ENCODE data around the gene TRAPPC12. TPM values are rescaled to one million over a fixed set of nuclear protein-coding genes. Genes with fewer than 3 reads are reported as not detected.

TRAPPC12 gene
- total and polyA plus RNA-seq, 8 donors, result 83.0 to 119 (median 100.0) TPM

GRCh38 chr2:3409627-3410170 lies 30.2 kb downstream of the TRAPPC12 start:
- no peak overlapping the region for H3K4me3 ChIP-seq
- no peak overlapping the region for H3K27ac ChIP-seq
- TF ChIP-seq, protein P1, sequence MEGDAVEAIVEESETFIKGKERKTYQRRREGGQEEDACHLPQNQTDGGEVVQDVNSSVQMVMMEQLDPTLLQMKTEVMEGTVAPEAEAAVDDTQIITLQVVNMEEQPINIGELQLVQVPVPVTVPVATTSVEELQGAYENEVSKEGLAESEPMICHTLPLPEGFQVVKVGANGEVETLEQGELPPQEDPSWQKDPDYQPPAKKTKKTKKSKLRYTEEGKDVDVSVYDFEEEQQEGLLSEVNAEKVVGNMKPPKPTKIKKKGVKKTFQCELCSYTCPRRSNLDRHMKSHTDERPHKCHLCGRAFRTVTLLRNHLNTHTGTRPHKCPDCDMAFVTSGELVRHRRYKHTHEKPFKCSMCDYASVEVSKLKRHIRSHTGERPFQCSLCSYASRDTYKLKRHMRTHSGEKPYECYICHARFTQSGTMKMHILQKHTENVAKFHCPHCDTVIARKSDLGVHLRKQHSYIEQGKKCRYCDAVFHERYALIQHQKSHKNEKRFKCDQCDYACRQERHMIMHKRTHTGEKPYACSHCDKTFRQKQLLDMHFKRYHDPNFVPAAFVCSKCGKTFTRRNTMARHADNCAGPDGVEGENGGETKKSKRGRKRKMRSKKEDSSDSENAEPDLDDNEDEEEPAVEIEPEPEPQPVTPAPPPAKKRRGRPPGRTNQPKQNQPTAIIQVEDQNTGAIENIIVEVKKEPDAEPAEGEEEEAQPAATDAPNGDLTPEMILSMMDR (IDR thresholded peaks at IDR 0.05), result no peak
- intact Hi-C loops (cut with DNase I), result no loop called here
- no peaks in the 10 kb centered on the region for H3K27me3 ChIP-seq
- peaks cover 0 to 31% of the 10 kb centered on the region in 2 donors for H3K36me3 ChIP-seq
- peaks cover 0 to 6% of the 10 kb centered on the region in 2 donors for H3K4me1 ChIP-seq
- no peaks in the 10 kb centered on the region for H3K9me3 ChIP-seq
- ATAC-seq (no peak), DNase-seq (no peak)

- ATAC-seq, result no peak
- H3K27ac ChIP-seq, result no peak overlapping the region
- TF ChIP-seq, protein P1 (IDR thresholded peaks at IDR 0.05), result no peak
- DNase-seq, result no peak
- H3K4me1 ChIP-seq, result peaks cover 0 to 4% of the 10 kb centered on the region in 2 donors
- peaks cover 0 to 29% of the 10 kb centered on the region in 2 donors for H3K36me3 ChIP-seq
- no peaks in the 10 kb centered on the region for H3K9me3 ChIP-seq
- H3K4me3 ChIP-seq, result no peak overlapping the region
- no peaks in the 10 kb centered on the region for H3K27me3 ChIP-seq
- intact Hi-C loops (cut with DNase I), result no loop called here
Observed at GRCh38 chr2:3411103-3411502, 31.6 kb downstream of the TRAPPC12 start.

DNA sequence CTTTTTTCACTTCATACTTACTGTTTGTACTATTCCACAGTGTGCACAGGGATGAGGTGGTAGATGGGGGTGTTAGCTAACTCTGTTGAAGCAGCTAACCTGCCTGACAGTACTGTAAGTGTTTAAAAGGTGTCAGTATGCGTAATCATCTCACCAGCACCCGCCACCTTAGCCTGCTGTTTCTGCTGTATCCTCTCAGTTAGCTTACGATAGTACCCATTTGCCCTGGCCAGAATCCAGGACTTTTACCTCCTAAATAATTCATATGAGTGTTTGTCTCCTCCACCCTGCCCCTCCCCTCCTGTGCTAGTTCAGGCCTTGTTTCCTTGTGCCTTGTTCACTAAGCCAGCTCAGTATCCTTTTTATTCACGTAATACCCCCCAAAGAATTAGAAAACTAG lies 34.2 kb downstream of the TRAPPC12 start:
- Histone ChIP-seq H3K27me3 (no peaks in the 10 kb centered on the region), H3K4me1 (no peaks in the 10 kb centered on the region), H3K9me3 (no peaks in the 10 kb centered on the region), H3K4me3 (no peak overlapping the region), H3K27ac (no peak overlapping the region), H3K36me3 (peaks cover 0 to 27% of the 10 kb centered on the region in 2 donors)
- TF ChIP-seq, protein P1 (IDR thresholded peaks at IDR 0.05), result no peak
- ATAC-seq (no peak), DNase-seq (no peak)
- intact Hi-C loops (cut with DNase I), result no loop called here

- Histone ChIP-seq H3K27me3 (no peaks in the 10 kb centered on the region), H3K4me3 (no peak overlapping the region), H3K36me3 (peaks cover 0 to 26% of the 10 kb centered on the region in 2 donors), H3K27ac (no peak overlapping the region), H3K4me1 (no peaks in the 10 kb centered on the region), H3K9me3 (no peaks in the 10 kb centered on the region)
- TF ChIP-seq, protein P1 (IDR thresholded peaks at IDR 0.05), result no peak
- intact Hi-C loops (cut with DNase I), result no loop called here
- DNase-seq (no peak), ATAC-seq (no peak)
Observed at GRCh38 chr2:3414133-3414860, 34.8 kb downstream of the TRAPPC12 start.

- Histone ChIP-seq H3K9me3 (no peaks in the 10 kb centered on the region), H3K27me3 (no peaks in the 10 kb centered on the region), H3K4me3 (no peak overlapping the region), H3K36me3 (peaks cover 0 to 57% of the 10 kb centered on the region in 2 donors), H3K4me1 (no peaks in the 10 kb centered on the region), H3K27ac (no peak overlapping the region)
- intact Hi-C loops (cut with DNase I), result no loop called here
- ATAC-seq (no peak), DNase-seq (no peak)
- TF ChIP-seq, protein P1 (IDR thresholded peaks at IDR 0.05), result no peak
Observed at GRCh38 chr2:3418766-3419404, 39.4 kb downstream of the TRAPPC12 start.

All from left lung (tissue), 10 donors.